Measurements from ENCODE around the gene MAST3. TPM values are rescaled to one million over a fixed set of nuclear protein-coding genes. Genes with fewer than 3 reads are reported as not detected.

The MAST3 gene
- total RNA-seq, 2 donors from 2014 or later = 5.8 to 7.5 TPM

DNA sequence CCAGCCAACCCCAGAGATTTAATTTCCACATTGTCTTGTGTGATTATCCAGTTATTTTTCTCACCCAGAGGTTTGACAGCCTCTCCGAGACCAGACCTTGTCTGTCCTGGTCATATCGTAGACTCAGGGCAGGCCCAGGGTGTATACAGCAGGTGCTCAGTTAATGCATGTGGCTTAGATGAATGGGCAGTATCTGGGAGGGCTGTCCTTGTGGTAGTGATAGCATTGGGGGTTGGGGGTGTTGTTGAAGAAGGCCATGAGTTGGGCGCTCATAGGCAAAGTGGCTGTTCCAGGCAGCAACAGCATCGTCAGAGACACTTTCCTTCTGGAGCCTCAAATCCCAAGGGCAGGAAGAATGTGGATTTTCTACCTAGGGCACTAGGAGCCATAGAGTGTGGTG, 16.9 kb downstream of the MAST3 start:
- TF ChIP-seq, protein P1, sequence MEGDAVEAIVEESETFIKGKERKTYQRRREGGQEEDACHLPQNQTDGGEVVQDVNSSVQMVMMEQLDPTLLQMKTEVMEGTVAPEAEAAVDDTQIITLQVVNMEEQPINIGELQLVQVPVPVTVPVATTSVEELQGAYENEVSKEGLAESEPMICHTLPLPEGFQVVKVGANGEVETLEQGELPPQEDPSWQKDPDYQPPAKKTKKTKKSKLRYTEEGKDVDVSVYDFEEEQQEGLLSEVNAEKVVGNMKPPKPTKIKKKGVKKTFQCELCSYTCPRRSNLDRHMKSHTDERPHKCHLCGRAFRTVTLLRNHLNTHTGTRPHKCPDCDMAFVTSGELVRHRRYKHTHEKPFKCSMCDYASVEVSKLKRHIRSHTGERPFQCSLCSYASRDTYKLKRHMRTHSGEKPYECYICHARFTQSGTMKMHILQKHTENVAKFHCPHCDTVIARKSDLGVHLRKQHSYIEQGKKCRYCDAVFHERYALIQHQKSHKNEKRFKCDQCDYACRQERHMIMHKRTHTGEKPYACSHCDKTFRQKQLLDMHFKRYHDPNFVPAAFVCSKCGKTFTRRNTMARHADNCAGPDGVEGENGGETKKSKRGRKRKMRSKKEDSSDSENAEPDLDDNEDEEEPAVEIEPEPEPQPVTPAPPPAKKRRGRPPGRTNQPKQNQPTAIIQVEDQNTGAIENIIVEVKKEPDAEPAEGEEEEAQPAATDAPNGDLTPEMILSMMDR (IDR thresholded peaks at IDR 0.05) = no peak
- DNase-seq (ENCODE audit: low spot score) = no peak
- Histone ChIP-seq H3K9me3 (no peaks in the 10 kb centered on the region), H3K4me1 (peaks cover 0 to 35% of the 10 kb centered on the region in 2 donors), H3K36me3 (no peaks in the 10 kb centered on the region), H3K27ac (no peak overlapping the region), H3K4me3 (no peak overlapping the region), H3K27me3 (no peaks in the 10 kb centered on the region)

GRCh38 chr19:18117364-18117691, 19.8 kb downstream of the MAST3 start:
- DNase-seq (ENCODE audit: low spot score) = no peak
- H3K4me3 ChIP-seq = peak overlapping the region in 1 of 2 donors; percentile 82
- no peaks in the 10 kb centered on the region for H3K27me3 ChIP-seq
- TF ChIP-seq, protein P1 (IDR thresholded peaks at IDR 0.05) = no peak
- H3K9me3 ChIP-seq = no peaks in the 10 kb centered on the region
- no peaks in the 10 kb centered on the region for H3K36me3 ChIP-seq
- no peak overlapping the region for H3K27ac ChIP-seq
- peaks cover 0 to 24% of the 10 kb centered on the region in 2 donors for H3K4me1 ChIP-seq

DNA sequence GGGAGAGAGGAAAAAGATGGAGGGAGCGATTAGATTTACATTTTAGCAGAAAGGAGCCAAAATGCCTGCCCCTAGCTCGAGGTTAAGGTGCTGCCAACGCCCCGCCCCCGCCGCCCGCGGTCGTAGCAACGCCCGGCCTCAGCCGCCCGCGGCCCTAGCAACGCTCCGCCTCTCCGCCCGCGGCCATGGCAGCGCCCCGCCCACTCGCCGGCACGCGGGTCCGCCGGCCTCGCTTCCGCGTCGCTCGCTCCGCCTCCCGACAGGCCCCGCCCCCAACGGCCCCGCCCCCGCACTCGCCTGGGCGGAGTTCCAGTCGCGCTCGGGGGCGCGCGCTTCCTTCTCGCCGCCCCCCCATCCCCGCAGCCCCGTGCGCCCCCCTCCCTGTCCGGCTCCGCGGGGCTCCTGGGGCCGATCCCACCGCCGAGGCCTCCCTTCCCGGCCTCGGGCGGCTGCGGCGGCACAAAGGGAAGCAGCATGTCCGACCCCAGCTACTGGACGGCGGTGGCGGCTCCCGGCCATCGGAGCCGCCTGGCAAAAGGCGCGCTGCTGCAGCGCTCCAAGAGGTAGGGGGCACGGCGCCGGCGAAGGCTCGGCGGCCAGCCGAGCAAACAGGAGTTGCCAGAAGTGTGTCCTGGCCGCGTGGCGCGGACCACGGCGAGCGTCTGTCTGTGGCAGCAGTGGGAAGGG, 20.3 kb downstream of the MAST3 start:
- H3K4me3 ChIP-seq = peak overlapping the region; percentile 60 to 82
- no peaks in the 10 kb centered on the region for H3K36me3 ChIP-seq
- TF ChIP-seq, protein P1 (IDR thresholded peaks at IDR 0.05) = no peak
- peak; percentile 79 for DNase-seq (ENCODE audit: low spot score)
- peaks cover 0 to 24% of the 10 kb centered on the region in 2 donors for H3K4me1 ChIP-seq
- H3K27me3 ChIP-seq = no peaks in the 10 kb centered on the region
- H3K9me3 ChIP-seq = no peaks in the 10 kb centered on the region
- H3K27ac ChIP-seq = peak overlapping the region; percentile 63 to 69

DNA sequence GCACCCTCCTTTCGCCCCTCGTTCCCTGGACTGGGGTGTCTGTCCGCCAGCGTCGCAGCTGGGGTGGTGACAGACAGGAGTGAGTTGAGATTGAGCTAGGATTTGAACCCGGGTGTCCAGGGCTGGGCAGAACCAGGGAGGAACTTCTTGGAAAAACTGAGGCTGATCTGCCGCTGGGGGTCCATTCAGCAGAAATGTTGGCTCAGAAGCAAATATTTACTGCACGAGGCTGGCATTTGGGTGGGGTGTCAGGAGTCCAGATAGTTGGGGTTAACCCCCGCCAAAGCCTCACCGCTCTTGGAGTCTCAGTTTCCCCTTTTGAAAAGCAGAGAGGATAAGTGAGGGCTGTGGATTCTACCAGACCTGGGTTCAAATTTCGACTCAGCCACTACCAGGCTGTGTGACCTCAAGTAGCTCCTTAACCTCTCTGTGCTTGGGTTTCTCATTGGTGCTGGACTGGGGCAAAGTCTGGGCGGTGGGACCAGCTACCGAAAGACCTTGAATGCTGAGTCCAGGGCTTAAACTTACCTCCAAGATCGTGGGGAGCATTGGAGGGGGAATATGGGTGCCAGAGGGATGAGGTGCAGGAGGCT, 20.9 kb downstream of the MAST3 start:
- H3K9me3 ChIP-seq = no peaks in the 10 kb centered on the region
- TF ChIP-seq, protein P1 (IDR thresholded peaks at IDR 0.05) = no peak
- H3K4me3 ChIP-seq = peak overlapping the region; percentile 60 to 82
- H3K27ac ChIP-seq = peak overlapping the region; percentile 63 to 69
- peaks cover 0 to 24% of the 10 kb centered on the region in 2 donors for H3K4me1 ChIP-seq
- no peak for DNase-seq (ENCODE audit: low spot score)
- no peaks in the 10 kb centered on the region for H3K27me3 ChIP-seq
- no peaks in the 10 kb centered on the region for H3K36me3 ChIP-seq

DNA sequence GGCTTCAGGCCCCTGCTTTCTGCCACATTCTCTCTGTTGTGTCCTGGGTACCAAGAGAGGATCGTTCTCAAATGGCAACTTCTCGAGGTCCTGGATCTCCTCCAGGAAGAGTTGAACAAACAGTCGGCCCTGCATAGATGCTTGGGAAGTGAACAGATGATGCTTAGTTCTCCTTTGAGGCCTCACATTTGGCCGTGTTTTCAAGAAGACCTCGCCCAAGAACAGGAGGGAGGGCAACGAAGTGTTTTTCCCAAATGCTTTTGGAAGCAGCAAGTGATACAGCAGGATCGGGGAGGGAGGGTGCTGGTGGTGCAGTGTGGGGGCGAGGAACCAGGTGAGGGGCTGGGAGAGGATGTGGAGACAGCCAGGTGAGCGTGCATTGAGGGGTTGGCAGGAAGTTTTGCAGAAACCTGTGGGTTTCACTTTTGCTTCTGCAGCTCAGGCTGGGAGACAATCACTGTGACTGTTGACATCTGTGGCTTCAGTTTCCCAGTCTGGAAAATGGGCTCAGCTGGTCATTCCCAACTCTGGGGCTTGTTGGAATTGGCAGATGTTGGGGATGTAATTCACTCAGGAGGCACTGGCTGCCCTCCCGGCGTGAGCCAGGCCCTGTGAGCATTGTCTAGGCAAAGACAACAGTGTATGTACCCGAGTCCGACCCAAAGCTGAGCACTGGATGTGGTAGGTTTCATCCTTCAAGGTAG, 21.6 kb downstream of the MAST3 start:
- Histone ChIP-seq H3K4me1 (peaks cover 0 to 24% of the 10 kb centered on the region in 2 donors), H3K36me3 (peaks cover 2% of the 10 kb centered on the region), H3K9me3 (no peaks in the 10 kb centered on the region), H3K27me3 (no peaks in the 10 kb centered on the region), H3K27ac (peak overlapping the region in 1 of 2 donors; percentile 69), H3K4me3 (no peak overlapping the region)
- TF ChIP-seq, protein P1 (IDR thresholded peaks at IDR 0.05) = no peak
- DNase-seq (ENCODE audit: low spot score) = no peak

Measured in right atrium auricular region (tissue), 2 donors.